HUES48 (cell line): Measurements from ENCODE around the gene LGALS7B.
"Not testable (repeated sequence)": the region's sequence is repeated elsewhere in the genome, so short reads cannot be mapped to it uniquely, and the experiment has no call there.

Source experiments
- H3K27ac ChIP-seq: one replicate; pipeline ENCODE4 v1.7.0; 2013; ENCODE audit warnings: low read depth, low read length, inconsistent platforms
- H3K27me3 ChIP-seq: 2 replicates; pipeline ENCODE4 v1.6.1; 2013; ENCODE audit warnings: mild to moderate bottlenecking, low read length; ENCODE audit not compliant: control insufficient read depth, insufficient read depth
- H3K36me3 ChIP-seq: 2 replicates; pipeline ENCODE4 v1.6.1; 2013; ENCODE audit warnings: low read length; ENCODE audit not compliant: control insufficient read depth, insufficient read depth
- H3K4me1 ChIP-seq: 2 replicates; pipeline ENCODE4 v1.6.1; 2013; ENCODE audit warnings: mild to moderate bottlenecking, low read length; ENCODE audit not compliant: control insufficient read depth, insufficient read depth
- H3K4me3 ChIP-seq: 2 replicates; pipeline ENCODE4 v1.5.1; 2013; ENCODE audit warnings: mild to moderate bottlenecking, low read depth, low read length
- H3K9ac ChIP-seq: 2 replicates; pipeline ENCODE4 v1.6.1; 2013; ENCODE audit warnings: mild to moderate bottlenecking, low read depth, low read length, moderate library complexity
- H3K9me3 ChIP-seq: 2 replicates; pipeline ENCODE4 v1.6.1; 2013; ENCODE audit warnings: low read length; ENCODE audit not compliant: control insufficient read depth, insufficient read depth

The LGALS7B gene

GRCh38 chr19:38770228-38770948 is 18.6 kb upstream of the LGALS7B start:
- not testable (repeated sequence) for H3K36me3 ChIP-seq

GRCh38 chr19:38770949-38771275 is 18.1 kb upstream of the LGALS7B start:
- not testable (repeated sequence) for H3K27me3 ChIP-seq, H3K36me3 ChIP-seq, H3K9me3 ChIP-seq, H3K27ac ChIP-seq, H3K9ac ChIP-seq, H3K4me1 ChIP-seq, H3K4me3 ChIP-seq

More at GRCh38 chr19:38770228-38770948, 18.6 kb upstream of the LGALS7B start:
- not testable (repeated sequence) for H3K4me1 ChIP-seq, H3K9ac ChIP-seq, H3K9me3 ChIP-seq, H3K4me3 ChIP-seq, H3K27me3 ChIP-seq, H3K27ac ChIP-seq

GRCh38 chr19:38771569-38771968 is 17.4 kb upstream of the LGALS7B start:
- not testable (repeated sequence) for H3K4me1 ChIP-seq, H3K27me3 ChIP-seq, H3K27ac ChIP-seq, H3K36me3 ChIP-seq, H3K9ac ChIP-seq, H3K9me3 ChIP-seq, H3K4me3 ChIP-seq

GRCh38 chr19:38773469-38774177 is 15.4 kb upstream of the LGALS7B start, which contains the start of gene LGALS7:
Gene LGALS7, minus strand, starts transcription at chr19:38773517. Its CDS starts 25 bp downstream, at chr19:38773492.
- Histone ChIP-seq H3K9ac (no peak within 1 kb of the TSS), H3K9me3 (no peaks in the 10 kb centered on the region), H3K4me3 (no peak within 1 kb of the TSS), H3K4me1 (no peaks in the 10 kb centered on the region), H3K36me3 (no peaks in the 10 kb centered on the region), H3K27me3 (no peaks in the 10 kb centered on the region), H3K27ac (no peak within 1 kb of the TSS)

GRCh38 chr19:38774181-38774950 is 14.6 kb upstream of the LGALS7B start:
- H3K9me3 ChIP-seq, result no peaks in the 10 kb centered on the region
- no peak overlapping the region for H3K27ac ChIP-seq
- H3K9ac ChIP-seq, result no peak overlapping the region
- no peak overlapping the region for H3K4me3 ChIP-seq
- H3K27me3 ChIP-seq, result no peaks in the 10 kb centered on the region
- H3K4me1 ChIP-seq, result no peaks in the 10 kb centered on the region
- no peaks in the 10 kb centered on the region for H3K36me3 ChIP-seq

- H3K4me1 ChIP-seq, result no peaks in the 10 kb centered on the region
- no peaks in the 10 kb centered on the region for H3K27me3 ChIP-seq
- H3K9ac ChIP-seq, result no peak overlapping the region
- H3K36me3 ChIP-seq, result no peaks in the 10 kb centered on the region
- no peak overlapping the region for H3K27ac ChIP-seq
- no peaks in the 10 kb centered on the region for H3K9me3 ChIP-seq
- no peak overlapping the region for H3K4me3 ChIP-seq
Measured at GRCh38 chr19:38778733-38779132, 10.3 kb upstream of the LGALS7B start.

GRCh38 chr19:38780443-38780842 is 8.6 kb upstream of the LGALS7B start:
- H3K36me3 ChIP-seq, result no peaks in the 10 kb centered on the region
- no peak overlapping the region for H3K27ac ChIP-seq
- no peaks in the 10 kb centered on the region for H3K9me3 ChIP-seq
- H3K4me3 ChIP-seq, result no peak overlapping the region
- no peaks in the 10 kb centered on the region for H3K4me1 ChIP-seq
- H3K27me3 ChIP-seq, result no peaks in the 10 kb centered on the region
- no peak overlapping the region for H3K9ac ChIP-seq

- Histone ChIP-seq H3K27ac (no peak overlapping the region), H3K9ac (no peak overlapping the region), H3K4me1 (no peaks in the 10 kb centered on the region), H3K27me3 (no peaks in the 10 kb centered on the region), H3K36me3 (no peaks in the 10 kb centered on the region), H3K4me3 (no peak overlapping the region), H3K9me3 (no peaks in the 10 kb centered on the region)
Measured at GRCh38 chr19:38781058-38781457, 7.9 kb upstream of the LGALS7B start.

GRCh38 chr19:38782212-38782611 is 6.8 kb upstream of the LGALS7B start:
- not testable (repeated sequence) for H3K27ac ChIP-seq, H3K27me3 ChIP-seq, H3K36me3 ChIP-seq, H3K9me3 ChIP-seq, H3K4me1 ChIP-seq, H3K9ac ChIP-seq, H3K4me3 ChIP-seq

- Histone ChIP-seq H3K27me3 (no peaks in the 10 kb centered on the region), H3K36me3 (no peaks in the 10 kb centered on the region), H3K9ac (no peak overlapping the region), H3K9me3 (no peaks in the 10 kb centered on the region), H3K4me3 (no peak overlapping the region), H3K4me1 (no peaks in the 10 kb centered on the region), H3K27ac (no peak overlapping the region)
Measured at GRCh38 chr19:38784224-38784623, 4.8 kb upstream of the LGALS7B start.

GRCh38 chr19:38785187-38785699 is 3.8 kb upstream of the LGALS7B start:
- Histone ChIP-seq H3K9me3 (no peaks in the 10 kb centered on the region), H3K27ac (no peak overlapping the region), H3K27me3 (no peaks in the 10 kb centered on the region), H3K9ac (no peak overlapping the region), H3K36me3 (no peaks in the 10 kb centered on the region), H3K4me3 (no peak overlapping the region), H3K4me1 (no peaks in the 10 kb centered on the region)
